ENCODE results near the gene IMP3. TPM values are rescaled to one million over a fixed set of nuclear protein-coding genes. Genes with fewer than 3 reads are reported as not detected.

The IMP3 gene
- total RNA-seq, 1 experiment from 2014 or later: 56.0 TPM

- DNase-seq (ENCODE audit: low read depth, low spot score) (no peak), ATAC-seq (no peak)
- Histone ChIP-seq H3K9me3 (ENCODE audit: control insufficient read depth, insufficient read depth, low read depth, low read length) (no peaks in the 10 kb centered on the region), H3K4me3 (ENCODE audit: low read depth in 2 of 2, low read length in 2 of 2) (no peak overlapping the region), H3K27me3 (ENCODE audit: control insufficient read depth, insufficient read depth, low read length) (no peaks in the 10 kb centered on the region), H3K27ac (ENCODE audit: low read length) (no peak overlapping the region), H3K36me3 (ENCODE audit: control insufficient read depth, insufficient read depth, low read length) (peaks cover 14% of the 10 kb centered on the region), H3K4me1 (ENCODE audit: control insufficient read depth, insufficient read depth, low read length) (peaks cover 14% of the 10 kb centered on the region)
- POLR2A ChIA-PET: no interaction called here
- BruUV-seq (replicated peaks): TSS peak; percentile 57
- CTCF ChIA-PET: no interaction called here
- in situ Hi-C loops (cut with HindIII; ENCODE audit: low pct_unique_long_range_greater_than_20kb, low sequenced_read_pairs) (no loop called here), intact Hi-C loops (cut with micrococcal nuclease; ENCODE audit: unreplicated experiment) (no loop called here)
- TF ChIP-seq POLR2AphosphoS5 (IDR thresholded peaks at IDR 0.05; ENCODE audit: low read depth, low read length) (no peak), REST (IDR thresholded peaks at IDR 0.05; ENCODE audit: insufficient read depth in 1 of 2, low read depth in 2 of 2, low read length in 1 of 2) (no peak), TCF7L2 (IDR thresholded peaks at IDR 0.05; ENCODE audit: low read depth, low read length) (no peak), SIN3A (IDR thresholded peaks at IDR 0.05; ENCODE audit: borderline replicate concordance, insufficient read depth, low read depth, low read length) (no peak), CTCF (IDR thresholded peaks at IDR 0.05) (no peak)
Measured at GRCh38 chr15:75622505-75622904, 17.5 kb downstream of the IMP3 start.

GRCh38 chr15:75620841-75621391 lies 19.1 kb downstream of the IMP3 start:
- ChIA-PET CTCF (no interaction called here), POLR2A (interaction anchor here (0.7 kb wide), 1 partner anchor 240 kb away, joined by 6 read pairs; no protein-coding TSS in a partner anchor)
- TSS peak; percentile 4 for BruUV-seq (replicated peaks)
- ATAC-seq: no peak
- no peak for DNase-seq (ENCODE audit: low read depth, low spot score)
- no peaks in the 10 kb centered on the region for H3K9me3 ChIP-seq (ENCODE audit: control insufficient read depth, insufficient read depth, low read depth, low read length)
- H3K36me3 ChIP-seq (ENCODE audit: control insufficient read depth, insufficient read depth, low read length): peaks cover 18% of the 10 kb centered on the region
- TF ChIP-seq POLR2AphosphoS5 (IDR thresholded peaks at IDR 0.05; ENCODE audit: low read depth, low read length): no peak
- TF ChIP-seq SIN3A (IDR thresholded peaks at IDR 0.05; ENCODE audit: borderline replicate concordance, insufficient read depth, low read depth, low read length): no peak
- no peak for TF ChIP-seq TCF7L2 (IDR thresholded peaks at IDR 0.05; ENCODE audit: low read depth, low read length)
- TF ChIP-seq REST (IDR thresholded peaks at IDR 0.05; ENCODE audit: insufficient read depth in 1 of 2, low read depth in 2 of 2, low read length in 1 of 2): no peak
- TF ChIP-seq CTCF (IDR thresholded peaks at IDR 0.05): no peak
- H3K4me3 ChIP-seq (ENCODE audit: low read depth in 2 of 2, low read length in 2 of 2): no peak overlapping the region
- H3K4me1 ChIP-seq (ENCODE audit: control insufficient read depth, insufficient read depth, low read length): no peaks in the 10 kb centered on the region
- no peak overlapping the region for H3K27ac ChIP-seq (ENCODE audit: low read length)
- H3K27me3 ChIP-seq (ENCODE audit: control insufficient read depth, insufficient read depth, low read length): no peaks in the 10 kb centered on the region
- intact Hi-C loops (cut with micrococcal nuclease; ENCODE audit: unreplicated experiment): no loop called here
- in situ Hi-C loops (cut with HindIII; ENCODE audit: low pct_unique_long_range_greater_than_20kb, low sequenced_read_pairs): no loop called here
